HCT116 (cell line): ENCODE data around the gene TMEM132C. TPM values are rescaled to one million over a fixed set of nuclear protein-coding genes. Genes with fewer than 3 reads are reported as not detected.

ENCODE experiments used
- ATAC-seq: fragments of 200-7000 bp; cut with Tn5 transposase; 2 replicates; pipeline ENCODE4 v1.9.1; 2020; ENCODE audit warnings: mild to moderate bottlenecking, moderate library complexity
- BruUV-seq: library from RNA; stranded (reverse); fragments of 400-500 nt; replicated peaks from 2 replicates; lab custom pipeline; 2021; lab: Mats Ljungman, UMichigan
- CTCF ChIA-PET: fragments of 300-600 bp; sonication (Branson Sonifier 250); formaldehyde crosslinking; loops from one replicate; lab custom pipeline; 2021; ENCODE audit warnings: antibody characterized with exemption; lab: Charles Lee
- POLR2A ChIA-PET: fragments of 300-600, 350-600 bp; sonication (Branson Sonifier 250); formaldehyde crosslinking; loops from one replicate; lab custom pipeline; 2021; ENCODE audit warnings: antibody characterized with exemption; lab: Charles Lee
- RAD21 ChIA-PET, 2 experiments: fragments of 300-600 bp; sonication (Branson Sonifier 250); formaldehyde crosslinking; loops; one replicate each; lab custom pipeline; 2023; ENCODE audit warnings: low total read pairs in 2 of 2; ENCODE audit not compliant: uncharacterized antibody in 2 of 2, unreplicated experiment in 2 of 2, low non-redundant PET in 1 of 2; lab: Charles Lee
- DNase-seq: peaks from one replicate; pipeline ENCODE4 v3.0.0-alpha.2; 2010; ENCODE audit warnings: low read depth, low spot score
- H2AFZ ChIP-seq: fragments of 200-600 bp; shearing (Covaris generic), sonication (generic); 2 replicates; pipeline ENCODE4 v1.6.1; 2017; ENCODE audit warnings: low read depth, mixed run types, mixed read lengths, antibody characterized with exemption, low read length; ENCODE audit not compliant: poor library complexity, severe bottlenecking
- H3K27ac ChIP-seq: 2 replicates; pipeline ENCODE4 v1.5.1; 2012; ENCODE audit warnings: low read depth, low read length
- H3K27me3 ChIP-seq: fragments of 200-600 bp; sonication (generic); 2 replicates; pipeline ENCODE4 v1.6.1; 2016; ENCODE audit warnings: mixed run types, low read length, mixed read lengths; ENCODE audit not compliant: insufficient read depth
- H3K36me3 ChIP-seq, 2 experiments: fragments of 200-500 bp in 1 of 2; fragments of 200-600 bp in 1 of 2; sonication (Bioruptor generic) in 1 of 2; sonication (generic) in 1 of 2; 2 replicates each; pipeline versions ENCODE4 v1.5.1 to v1.6.1; 2014 to 2016; ENCODE audit warnings: low read length in 2 of 2, inconsistent platforms in 1 of 2, mixed read lengths in 1 of 2, mixed run types in 1 of 2; ENCODE audit not compliant: insufficient read depth in 2 of 2, control insufficient read depth in 1 of 2
- H3K4me1 ChIP-seq, 2 experiments: fragments of 200-600 bp in 1 of 2; sonication (generic) in 1 of 2; 2 replicates each; pipeline versions ENCODE4 v1.5.1 to v1.6.1; 2012 to 2017; ENCODE audit warnings: low read length in 2 of 2, inconsistent platforms in 1 of 2, mild to moderate bottlenecking in 1 of 2, mixed read lengths in 1 of 2, mixed run types in 1 of 2, moderate library complexity in 1 of 2; ENCODE audit not compliant: insufficient read depth in 2 of 2, control insufficient read depth in 1 of 2
- H3K4me2 ChIP-seq: fragments of 200-600 bp; sonication (generic); 2 replicates; pipeline ENCODE4 v1.6.1; 2017; ENCODE audit warnings: mixed run types, low read length, mixed read lengths
- H3K4me3 ChIP-seq, 2 experiments: fragments of 200-600 bp in 1 of 2; sonication (generic) in 1 of 2; replicated peaks in 1 of 2; 2 replicates each; pipeline ENCODE4 v1.5.1; 2011 to 2016; ENCODE audit warnings: low read length in 2 of 2, control low read depth in 1 of 2, low read depth in 1 of 2, mild to moderate bottlenecking in 1 of 2, mixed read lengths in 1 of 2, mixed run types in 1 of 2
- H3K79me2 ChIP-seq: fragments of 200-600 bp; sonication (generic); 2 replicates; pipeline ENCODE4 v1.6.1; 2017; ENCODE audit warnings: mild to moderate bottlenecking, mixed run types, low read length, moderate library complexity, mixed read lengths; ENCODE audit not compliant: insufficient read depth
- H3K9ac ChIP-seq: fragments of 200-600 bp; sonication (generic); 2 replicates; pipeline ENCODE4 v1.6.1; 2016; ENCODE audit warnings: low read length, mixed read lengths
- H3K9me2 ChIP-seq: fragments of 200-600 bp; sonication (generic), shearing (Covaris generic); 2 replicates; pipeline ENCODE4 v1.6.1; 2017; ENCODE audit warnings: mixed run types, mild to moderate bottlenecking, moderate library complexity; ENCODE audit not compliant: insufficient read depth
- H3K9me3 ChIP-seq, 2 experiments: fragments of 200-500 bp in 1 of 2; fragments of 200-600 bp in 1 of 2; sonication (Bioruptor generic) in 1 of 2; sonication (generic) in 1 of 2; 2 replicates each; pipeline ENCODE4 v1.6.1; 2014 to 2017; ENCODE audit warnings: low read length in 2 of 2, mixed read lengths in 2 of 2, inconsistent platforms in 1 of 2, low read depth in 1 of 2, mild to moderate bottlenecking in 1 of 2, mixed run types in 1 of 2, moderate library complexity in 1 of 2; ENCODE audit not compliant: control insufficient read depth in 1 of 2, insufficient read depth in 1 of 2
- H4K20me1 ChIP-seq: fragments of 200-600 bp; sonication (generic), shearing (Covaris generic); 2 replicates; pipeline ENCODE4 v1.6.1; 2017; ENCODE audit warnings: mixed run types, mild to moderate bottlenecking, moderate library complexity; ENCODE audit not compliant: insufficient read depth
- CBX3 ChIP-seq: IDR thresholded peaks from 2 replicates; pipeline ENCODE4 v1.6.1; 2012; ENCODE audit warnings: low read depth
- CEBPB ChIP-seq: IDR thresholded peaks from 2 replicates; pipeline ENCODE4 v1.6.1; 2012; ENCODE audit warnings: low read depth
- EGR1 ChIP-seq: IDR thresholded peaks from 2 replicates; pipeline ENCODE4 v1.6.1; 2012; ENCODE audit warnings: low read depth
- ELF1 ChIP-seq: IDR thresholded peaks from 2 replicates; pipeline ENCODE4 v1.6.1; 2012; ENCODE audit warnings: low read depth, borderline replicate concordance
- EZH2 ChIP-seq: fragments of 200-600 bp; sonication (generic); IDR thresholded peaks from 2 replicates; pipeline ENCODE4 v1.6.1; 2017; ENCODE audit warnings: antibody characterized with exemption, mixed run types
- EZH2phosphoT487 ChIP-seq: fragments of 200-600 bp; IDR thresholded peaks from 2 replicates; pipeline ENCODE4 v1.6.1; 2018; ENCODE audit warnings: antibody characterized with exemption, borderline replicate concordance
- FOSL1 ChIP-seq: IDR thresholded peaks from 2 replicates; pipeline ENCODE4 v1.6.1; 2012; ENCODE audit warnings: low read depth
- POLR2A ChIP-seq: IDR thresholded peaks from 2 replicates; pipeline ENCODE4 v1.7.0; 2011; ENCODE audit warnings: borderline replicate concordance; ENCODE audit not compliant: insufficient read depth, insufficient read length; ENCODE audit errors: extremely low read depth
- SIN3A ChIP-seq: IDR thresholded peaks from 2 replicates; pipeline ENCODE4 v1.6.1; 2012; ENCODE audit warnings: low read depth
- SP1 ChIP-seq: IDR thresholded peaks from 2 replicates; pipeline ENCODE4 v1.6.1; 2012; ENCODE audit warnings: low read depth
- SRF ChIP-seq: IDR thresholded peaks from 2 replicates; pipeline ENCODE4 v1.6.1; 2012; ENCODE audit warnings: low read depth
- TCF7L2 ChIP-seq: IDR thresholded peaks from 2 replicates; pipeline ENCODE4 v1.7.0; 2011; ENCODE audit warnings: borderline replicate concordance, inconsistent platforms; ENCODE audit not compliant: insufficient read depth, insufficient read length; ENCODE audit errors: extremely low read depth
- YY1 ChIP-seq: IDR thresholded peaks from 2 replicates; pipeline ENCODE4 v1.6.1; 2011; ENCODE audit warnings: low read length, low read depth, moderate library complexity, mild to moderate bottlenecking; ENCODE audit not compliant: insufficient replicate concordance; ENCODE audit errors: extremely low read depth
- ZFX ChIP-seq: fragments of 450-650 bp; IDR thresholded peaks from 2 replicates; pipeline ENCODE4 v1.6.1; 2017
- ZNF274 ChIP-seq: fragments of 200-500 bp; sonication (Bioruptor generic); IDR thresholded peaks from 2 replicates; pipeline ENCODE4 v1.6.1; 2014; ENCODE audit warnings: mild to moderate bottlenecking, low read depth, low read length, inconsistent platforms
- intact Hi-C: fragments of 100-400 bp; cut with micrococcal nuclease; formaldehyde crosslinking; loops from 2 replicates; pipeline ENCODE4 v1.10.0; 2022
- total RNA-seq: library from RNA; stranded (reverse); gene quantifications from one replicate; pipeline ENCODE4 v1.2.1, GENCODE V29; 2021; ENCODE audit not compliant: unreplicated experiment
- TF ChIP-seq, protein P1 (sequence below): IDR thresholded peaks from 2 replicates; pipeline ENCODE4 v1.6.1; 2012
- TF ChIP-seq, protein P2 (sequence below): IDR thresholded peaks from 2 replicates; pipeline ENCODE4 v1.6.1; 2012; ENCODE audit warnings: low read depth
- TF ChIP-seq, protein P3 (sequence below), 3 experiments: fragments of 200-600 bp in 1 of 3; sonication (generic) in 1 of 3; IDR thresholded peaks in 2 of 3; conservative IDR thresholded peaks in 1 of 3; 2 replicates each; pipeline ENCODE4 v1.5.1; 2012 to 2017; ENCODE audit warnings: low read depth in 2 of 3, low read length in 2 of 3, antibody characterized with exemption in 1 of 3, borderline replicate concordance in 1 of 3, control low read depth in 1 of 3, mild to moderate bottlenecking in 1 of 3, mixed read lengths in 1 of 3, mixed run types in 1 of 3, moderate library complexity in 1 of 3; ENCODE audit not compliant: insufficient read depth in 1 of 3

Gene TMEM132C
- total RNA-seq, 1 experiment from 2014 or later, result not detected

DNA sequence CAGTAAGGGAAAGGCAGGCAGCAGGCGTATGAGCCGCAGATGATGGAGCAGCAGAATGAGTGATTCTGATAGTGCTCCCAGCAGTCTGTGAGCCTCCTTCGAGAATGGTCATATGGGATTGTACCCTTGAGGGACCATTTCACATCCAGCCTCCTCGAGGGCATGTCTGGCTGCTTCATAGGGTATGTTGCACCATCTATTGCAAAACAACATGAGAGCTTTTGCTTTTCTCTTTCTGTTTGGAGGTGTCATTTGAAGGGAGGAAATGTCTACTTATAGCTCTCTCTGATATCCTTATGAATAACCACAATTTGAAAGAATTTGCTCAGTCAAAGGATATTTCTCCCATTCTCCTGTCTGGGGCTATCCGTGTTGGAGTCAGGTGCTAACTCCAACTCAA is 172.8 kb downstream of the TMEM132C start:
- no TSS peak for BruUV-seq
- Histone ChIP-seq H2AFZ (no peak overlapping the region), H3K9me3 (peaks cover 0 to 4% of the 10 kb centered on the region in 2 experiments; a peak in 2 of 4 replicates), H3K4me1 (no peaks in the 10 kb centered on the region), H3K79me2 (no peaks in the 10 kb centered on the region), H3K4me3 (no peak overlapping the region), H3K9ac (no peak overlapping the region), H3K36me3 (no peaks in the 10 kb centered on the region), H4K20me1 (no peaks in the 10 kb centered on the region), H3K27me3 (no peaks in the 10 kb centered on the region), H3K9me2 (no peaks in the 10 kb centered on the region), H3K4me2 (no peak overlapping the region), H3K27ac (no peak overlapping the region)
- intact Hi-C loops, result no loop called here
- ChIA-PET CTCF (no interaction called here), RAD21 (no interaction called here), POLR2A (no interaction called here)
- TF ChIP-seq SRF (no peak), TCF7L2 (no peak), EZH2 (no peak), ZNF274 (no peak), ZFX (no peak), YY1 (no peak), SIN3A (no peak), CEBPB (no peak), SP1 (no peak), ELF1 (no peak), EZH2phosphoT487 (no peak), EGR1 (no peak), FOSL1 (no peak), CBX3 (no peak), POLR2A (no peak)
- TF ChIP-seq, protein P1, sequence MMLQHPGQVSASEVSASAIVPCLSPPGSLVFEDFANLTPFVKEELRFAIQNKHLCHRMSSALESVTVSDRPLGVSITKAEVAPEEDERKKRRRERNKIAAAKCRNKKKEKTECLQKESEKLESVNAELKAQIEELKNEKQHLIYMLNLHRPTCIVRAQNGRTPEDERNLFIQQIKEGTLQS, result no peak
- TF ChIP-seq, protein P2, sequence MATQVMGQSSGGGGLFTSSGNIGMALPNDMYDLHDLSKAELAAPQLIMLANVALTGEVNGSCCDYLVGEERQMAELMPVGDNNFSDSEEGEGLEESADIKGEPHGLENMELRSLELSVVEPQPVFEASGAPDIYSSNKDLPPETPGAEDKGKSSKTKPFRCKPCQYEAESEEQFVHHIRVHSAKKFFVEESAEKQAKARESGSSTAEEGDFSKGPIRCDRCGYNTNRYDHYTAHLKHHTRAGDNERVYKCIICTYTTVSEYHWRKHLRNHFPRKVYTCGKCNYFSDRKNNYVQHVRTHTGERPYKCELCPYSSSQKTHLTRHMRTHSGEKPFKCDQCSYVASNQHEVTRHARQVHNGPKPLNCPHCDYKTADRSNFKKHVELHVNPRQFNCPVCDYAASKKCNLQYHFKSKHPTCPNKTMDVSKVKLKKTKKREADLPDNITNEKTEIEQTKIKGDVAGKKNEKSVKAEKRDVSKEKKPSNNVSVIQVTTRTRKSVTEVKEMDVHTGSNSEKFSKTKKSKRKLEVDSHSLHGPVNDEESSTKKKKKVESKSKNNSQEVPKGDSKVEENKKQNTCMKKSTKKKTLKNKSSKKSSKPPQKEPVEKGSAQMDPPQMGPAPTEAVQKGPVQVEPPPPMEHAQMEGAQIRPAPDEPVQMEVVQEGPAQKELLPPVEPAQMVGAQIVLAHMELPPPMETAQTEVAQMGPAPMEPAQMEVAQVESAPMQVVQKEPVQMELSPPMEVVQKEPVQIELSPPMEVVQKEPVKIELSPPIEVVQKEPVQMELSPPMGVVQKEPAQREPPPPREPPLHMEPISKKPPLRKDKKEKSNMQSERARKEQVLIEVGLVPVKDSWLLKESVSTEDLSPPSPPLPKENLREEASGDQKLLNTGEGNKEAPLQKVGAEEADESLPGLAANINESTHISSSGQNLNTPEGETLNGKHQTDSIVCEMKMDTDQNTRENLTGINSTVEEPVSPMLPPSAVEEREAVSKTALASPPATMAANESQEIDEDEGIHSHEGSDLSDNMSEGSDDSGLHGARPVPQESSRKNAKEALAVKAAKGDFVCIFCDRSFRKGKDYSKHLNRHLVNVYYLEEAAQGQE, result no peak
- TF ChIP-seq, protein P3, sequence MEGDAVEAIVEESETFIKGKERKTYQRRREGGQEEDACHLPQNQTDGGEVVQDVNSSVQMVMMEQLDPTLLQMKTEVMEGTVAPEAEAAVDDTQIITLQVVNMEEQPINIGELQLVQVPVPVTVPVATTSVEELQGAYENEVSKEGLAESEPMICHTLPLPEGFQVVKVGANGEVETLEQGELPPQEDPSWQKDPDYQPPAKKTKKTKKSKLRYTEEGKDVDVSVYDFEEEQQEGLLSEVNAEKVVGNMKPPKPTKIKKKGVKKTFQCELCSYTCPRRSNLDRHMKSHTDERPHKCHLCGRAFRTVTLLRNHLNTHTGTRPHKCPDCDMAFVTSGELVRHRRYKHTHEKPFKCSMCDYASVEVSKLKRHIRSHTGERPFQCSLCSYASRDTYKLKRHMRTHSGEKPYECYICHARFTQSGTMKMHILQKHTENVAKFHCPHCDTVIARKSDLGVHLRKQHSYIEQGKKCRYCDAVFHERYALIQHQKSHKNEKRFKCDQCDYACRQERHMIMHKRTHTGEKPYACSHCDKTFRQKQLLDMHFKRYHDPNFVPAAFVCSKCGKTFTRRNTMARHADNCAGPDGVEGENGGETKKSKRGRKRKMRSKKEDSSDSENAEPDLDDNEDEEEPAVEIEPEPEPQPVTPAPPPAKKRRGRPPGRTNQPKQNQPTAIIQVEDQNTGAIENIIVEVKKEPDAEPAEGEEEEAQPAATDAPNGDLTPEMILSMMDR (IDR thresholded peaks at IDR 0.05 in 2 of 3, conservative IDR thresholded peaks at IDR 0.05 in 1 of 3; ENCODE audit: borderline replicate concordance in 1 of 3, insufficient read depth in 1 of 3, low read depth in 2 of 3, low read length in 2 of 3), result no peak
- ATAC-seq, result no peak
- DNase-seq, result no peak
